Retinal pigment epithelial cell (primary cell): Measurements from ENCODE around the gene THBS4.

Experiments used
- DNase-seq: peaks from one replicate; pipeline ENCODE4 v3.0.0-alpha.2; 2010; ENCODE audit warnings: low read depth
- H3K4me3 ChIP-seq: 2 replicates; pipeline ENCODE4 v1.5.1; 2011; ENCODE audit warnings: mild to moderate bottlenecking, low read length, control low read depth, moderate library complexity
- TF ChIP-seq, protein P1 (sequence below): conservative IDR thresholded peaks from 2 replicates; pipeline ENCODE4 v1.5.1; 2011; ENCODE audit warnings: low read depth, low read length, control low read depth, inconsistent platforms

Gene THBS4

DNA sequence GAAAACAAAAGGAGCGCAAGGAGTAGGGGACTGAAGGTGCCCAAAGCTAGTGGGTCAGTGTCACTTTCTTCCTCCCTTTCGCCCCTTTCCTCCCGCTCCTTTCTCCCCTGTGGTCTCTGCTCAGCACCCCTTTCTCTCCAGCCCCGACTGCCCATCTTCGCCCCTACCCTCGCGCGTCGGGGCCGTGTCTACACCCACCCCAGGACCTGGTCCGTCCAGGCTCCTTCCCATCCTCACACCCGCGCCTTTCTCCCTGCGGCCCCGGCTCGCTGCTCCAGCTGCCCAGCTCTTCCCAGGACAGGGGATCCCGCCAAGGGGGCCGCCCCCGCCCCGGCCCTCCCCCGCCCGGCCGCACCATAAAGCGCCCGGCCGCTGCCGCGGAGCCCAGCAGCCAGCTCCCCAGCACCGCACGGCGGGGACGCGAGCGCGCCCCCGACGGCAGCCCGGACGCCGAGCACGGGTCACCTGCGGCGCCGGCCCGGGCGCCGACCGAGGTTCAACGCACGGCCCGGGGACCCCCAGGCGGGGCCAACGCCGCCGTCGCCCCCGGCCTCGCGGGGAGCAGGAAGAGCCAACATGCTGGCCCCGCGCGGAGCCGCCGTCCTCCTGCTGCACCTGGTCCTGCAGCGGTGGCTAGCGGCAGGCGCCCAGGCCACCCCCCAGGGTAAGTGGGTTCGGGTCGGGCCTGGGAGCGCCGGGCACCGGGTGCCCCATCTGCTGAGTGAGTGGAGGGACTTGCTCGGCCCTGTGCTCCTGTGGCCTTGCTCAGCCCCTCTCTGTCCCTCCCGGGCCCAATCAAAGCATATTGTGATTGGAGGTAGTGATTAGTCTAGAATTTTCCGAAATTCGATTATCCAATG, at the start of gene THBS4:
Gene THBS4, plus strand, starts transcription at position 387 of the 860 bp plus-strand sequence. Its CDS starts 190 bp downstream, at position 577.
- H3K4me3 ChIP-seq, result peak within 1 kb of the TSS; percentile 23
- TF ChIP-seq, protein P1, sequence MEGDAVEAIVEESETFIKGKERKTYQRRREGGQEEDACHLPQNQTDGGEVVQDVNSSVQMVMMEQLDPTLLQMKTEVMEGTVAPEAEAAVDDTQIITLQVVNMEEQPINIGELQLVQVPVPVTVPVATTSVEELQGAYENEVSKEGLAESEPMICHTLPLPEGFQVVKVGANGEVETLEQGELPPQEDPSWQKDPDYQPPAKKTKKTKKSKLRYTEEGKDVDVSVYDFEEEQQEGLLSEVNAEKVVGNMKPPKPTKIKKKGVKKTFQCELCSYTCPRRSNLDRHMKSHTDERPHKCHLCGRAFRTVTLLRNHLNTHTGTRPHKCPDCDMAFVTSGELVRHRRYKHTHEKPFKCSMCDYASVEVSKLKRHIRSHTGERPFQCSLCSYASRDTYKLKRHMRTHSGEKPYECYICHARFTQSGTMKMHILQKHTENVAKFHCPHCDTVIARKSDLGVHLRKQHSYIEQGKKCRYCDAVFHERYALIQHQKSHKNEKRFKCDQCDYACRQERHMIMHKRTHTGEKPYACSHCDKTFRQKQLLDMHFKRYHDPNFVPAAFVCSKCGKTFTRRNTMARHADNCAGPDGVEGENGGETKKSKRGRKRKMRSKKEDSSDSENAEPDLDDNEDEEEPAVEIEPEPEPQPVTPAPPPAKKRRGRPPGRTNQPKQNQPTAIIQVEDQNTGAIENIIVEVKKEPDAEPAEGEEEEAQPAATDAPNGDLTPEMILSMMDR, result no peak
- no peak for DNase-seq

GRCh38 chr5:79986260-79986659, 48.9 kb upstream of the THBS4 start:
- DNase-seq, result no peak
- no peak overlapping the region for H3K4me3 ChIP-seq
- TF ChIP-seq, protein P1, result no peak

DNA sequence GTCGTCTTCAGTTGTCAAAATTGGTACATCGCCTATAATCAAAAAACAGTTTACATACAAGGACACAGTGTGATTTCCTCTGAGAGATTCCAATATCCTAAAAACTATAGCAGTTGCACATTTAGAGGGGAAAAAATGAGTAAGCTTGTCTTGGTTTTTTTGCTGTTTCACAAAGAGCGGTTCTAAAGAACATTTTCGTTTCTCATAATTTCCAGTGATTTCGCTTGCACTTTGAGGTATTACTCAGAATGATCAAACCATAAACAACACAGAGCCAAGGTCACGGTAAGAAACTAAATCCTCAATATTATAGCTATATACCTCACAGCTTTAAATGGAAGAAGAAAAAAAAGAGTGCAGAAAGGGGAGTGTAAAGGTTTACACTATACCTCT, 44.9 kb upstream of the THBS4 start:
- DNase-seq, result no peak
- TF ChIP-seq, protein P1, result no peak
- H3K4me3 ChIP-seq, result peak overlapping the region; percentile 90

DNA sequence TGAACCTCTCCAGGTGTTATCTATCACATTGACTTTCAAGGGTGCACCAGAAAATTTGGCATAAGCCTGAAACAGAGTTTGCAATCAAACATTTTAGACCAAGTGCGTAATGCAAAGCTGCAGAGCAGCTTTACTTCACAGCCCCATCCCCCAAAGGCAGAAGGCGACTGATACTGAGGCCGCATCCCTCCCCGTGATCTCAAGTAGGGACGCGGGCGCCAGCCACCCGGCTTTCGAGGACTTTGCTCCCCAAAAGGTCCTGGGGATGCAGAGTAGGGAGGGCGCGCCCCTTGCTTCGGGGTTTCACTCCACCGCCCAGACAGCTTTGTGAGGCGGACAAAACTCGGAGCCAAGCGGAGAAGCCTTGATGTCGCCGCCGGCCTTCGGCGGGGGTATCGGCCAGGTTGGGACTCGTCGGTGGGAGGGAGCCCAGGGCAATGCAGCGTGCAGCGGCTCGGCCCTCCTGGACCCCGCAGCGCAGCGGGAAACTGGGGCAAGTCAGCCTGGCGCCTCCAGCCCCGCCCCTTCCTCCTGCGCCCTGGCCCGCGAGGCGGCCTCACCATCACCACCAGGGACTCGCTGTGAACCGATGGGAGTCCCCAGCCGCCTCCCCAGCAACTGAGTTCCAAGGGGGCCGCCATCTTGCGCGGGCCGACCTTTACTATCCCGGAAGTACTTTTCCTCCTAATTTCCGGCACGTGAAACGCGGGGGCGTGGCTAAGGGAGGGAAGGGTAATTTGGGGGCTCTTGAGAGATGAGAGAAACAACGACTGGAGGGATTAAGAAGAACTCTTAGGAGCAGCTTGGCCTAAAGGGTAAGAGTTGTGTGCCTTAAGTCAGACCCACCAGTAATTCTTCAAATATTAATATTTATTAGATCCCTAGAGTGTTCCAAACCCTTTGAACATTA, 44.3 kb upstream of the THBS4 start, which contains the start of gene MTX3:
Gene MTX3, minus strand, starts transcription at position 665 of the 910 bp plus-strand sequence. Its CDS starts 24 bp downstream, at position 641.
- peak; percentile 28 for DNase-seq
- peak within 1 kb of the TSS; percentile 90 for H3K4me3 ChIP-seq
- TF ChIP-seq, protein P1, result no peak

DNA sequence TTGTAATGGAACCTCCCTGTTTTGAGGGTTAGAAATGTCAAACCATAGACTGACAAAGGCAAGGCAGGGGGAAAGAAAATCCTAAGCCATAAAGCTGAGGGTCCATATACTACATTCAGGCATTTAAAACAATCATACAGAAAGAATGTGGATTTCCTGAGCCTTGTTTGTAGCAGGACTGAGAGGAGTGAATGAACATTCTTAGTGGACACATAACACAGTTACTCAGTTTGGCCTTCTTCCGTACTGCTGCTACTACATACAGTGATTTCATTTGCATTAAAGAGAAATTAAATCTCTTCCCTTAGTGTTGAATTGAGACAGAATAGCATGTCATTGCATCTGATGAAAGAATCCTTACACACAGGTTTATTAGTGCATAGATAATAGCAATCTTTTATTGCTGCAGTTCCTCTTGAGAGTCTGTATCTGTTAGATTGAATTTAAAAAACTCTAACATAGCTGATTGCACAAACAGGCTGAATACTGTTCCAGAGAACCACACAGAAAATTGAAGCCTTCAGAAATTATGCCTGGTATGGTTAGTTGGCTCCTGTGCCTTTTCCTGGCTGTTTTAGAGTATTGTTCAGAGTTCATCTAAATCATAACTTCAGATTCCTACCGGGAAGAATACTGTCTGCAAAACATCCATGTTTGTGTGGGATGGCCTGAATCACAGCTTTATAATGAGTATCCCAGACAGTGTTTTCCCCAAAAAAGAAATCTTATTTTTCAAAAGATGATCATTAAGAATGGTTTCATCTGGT, 42.1 kb upstream of the THBS4 start:
- H3K4me3 ChIP-seq, result no peak overlapping the region
- TF ChIP-seq, protein P1, result no peak
- DNase-seq, result no peak

DNA sequence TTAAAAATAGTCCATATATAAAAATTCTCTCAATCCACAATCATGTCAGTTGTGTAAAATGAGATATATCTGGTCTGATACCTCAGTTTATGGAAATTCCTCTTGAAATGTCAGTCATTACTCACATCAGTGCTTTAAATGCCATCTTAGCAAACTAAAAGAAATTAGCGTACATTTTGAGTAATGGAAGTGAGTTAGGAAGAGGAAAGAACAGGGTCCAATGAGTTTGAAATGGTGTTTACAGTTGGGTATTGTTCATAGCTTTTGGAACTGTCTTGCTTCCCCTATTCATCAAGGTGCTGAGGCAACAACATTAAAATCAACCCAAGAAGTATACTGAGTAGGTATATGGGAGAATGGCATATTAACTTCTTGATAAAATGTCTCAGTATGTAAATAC, 35.4 kb upstream of the THBS4 start:
- TF ChIP-seq, protein P1, result no peak
- DNase-seq, result no peak
- H3K4me3 ChIP-seq, result no peak overlapping the region
